ENCODE measurements around the gene GOLT1B. TPM values are rescaled to one million over a fixed set of nuclear protein-coding genes. Genes with fewer than 3 reads are reported as not detected.

GOLT1B gene
- polyA plus RNA-seq, 1 experiment, result 78.0 TPM

GRCh38 chr12:21516281-21516680 lies 14.7 kb downstream of the GOLT1B start:
- DNase-seq (ENCODE audit: low read depth, low spot score), result no peak
- Histone ChIP-seq H3K9me3 (ENCODE audit: control insufficient read depth, insufficient read depth, low read length) (no peaks in the 10 kb centered on the region), H3K4me3 (ENCODE audit: low read depth, low read length) (no peak overlapping the region), H3K27me3 (ENCODE audit: control insufficient read depth, insufficient read depth, low read length) (no peaks in the 10 kb centered on the region), H3K27ac (ENCODE audit: low read depth, low read length) (no peak overlapping the region)
- no peak for TF ChIP-seq CTCF (IDR thresholded peaks at IDR 0.05; ENCODE audit: low read depth, low read length)
- ChIA-PET POLR2A (no interaction called here), CTCF (interaction anchor here (0.6 kb wide), 1 partner anchor 1478 kb away, joined by 3 read pairs; no protein-coding TSS in a partner anchor)

- Histone ChIP-seq H3K4me3 (ENCODE audit: low read depth, low read length) (no peak overlapping the region), H3K9me3 (ENCODE audit: control insufficient read depth, insufficient read depth, low read length) (no peaks in the 10 kb centered on the region), H3K27me3 (ENCODE audit: control insufficient read depth, insufficient read depth, low read length) (no peaks in the 10 kb centered on the region), H3K27ac (ENCODE audit: low read depth, low read length) (no peak overlapping the region)
- no peak for DNase-seq (ENCODE audit: low read depth, low spot score)
- ChIA-PET POLR2A (no interaction called here), CTCF (no interaction called here)
- TF ChIP-seq CTCF (IDR thresholded peaks at IDR 0.05; ENCODE audit: low read depth, low read length), result no peak
Observed at GRCh38 chr12:21518451-21518850, 16.9 kb downstream of the GOLT1B start.

GRCh38 chr12:21521541-21521940 lies 20.0 kb downstream of the GOLT1B start:
- Histone ChIP-seq H3K27me3 (ENCODE audit: control insufficient read depth, insufficient read depth, low read length) (no peaks in the 10 kb centered on the region), H3K4me3 (ENCODE audit: low read depth, low read length) (no peak overlapping the region), H3K9me3 (ENCODE audit: control insufficient read depth, insufficient read depth, low read length) (no peaks in the 10 kb centered on the region), H3K27ac (ENCODE audit: low read depth, low read length) (no peak overlapping the region)
- DNase-seq (ENCODE audit: low read depth, low spot score), result no peak
- ChIA-PET POLR2A (no interaction called here), CTCF (no interaction called here)
- no peak for TF ChIP-seq CTCF (IDR thresholded peaks at IDR 0.05; ENCODE audit: low read depth, low read length)

GRCh38 chr12:21523148-21523547 lies 21.6 kb downstream of the GOLT1B start:
- Histone ChIP-seq H3K27ac (ENCODE audit: low read depth, low read length) (no peak overlapping the region), H3K9me3 (ENCODE audit: control insufficient read depth, insufficient read depth, low read length) (no peaks in the 10 kb centered on the region), H3K4me3 (ENCODE audit: low read depth, low read length) (no peak overlapping the region), H3K27me3 (ENCODE audit: control insufficient read depth, insufficient read depth, low read length) (no peaks in the 10 kb centered on the region)
- ChIA-PET CTCF (no interaction called here), POLR2A (no interaction called here)
- no peak for TF ChIP-seq CTCF (IDR thresholded peaks at IDR 0.05; ENCODE audit: low read depth, low read length)
- DNase-seq (ENCODE audit: low read depth, low spot score), result no peak

GRCh38 chr12:21526053-21526452 lies 24.5 kb downstream of the GOLT1B start, which contains the start of gene SPX:
Gene SPX (plus strand): TSS chr12:21526296. CDS start chr12:21526473, 177 bp downstream.
- Histone ChIP-seq H3K27me3 (ENCODE audit: control insufficient read depth, insufficient read depth, low read length) (peaks cover 3% of the 10 kb centered on the region), H3K4me3 (ENCODE audit: low read depth, low read length) (no peak within 1 kb of the TSS; the same call in 1 of the 2 replicates), H3K27ac (ENCODE audit: low read depth, low read length) (no peak within 1 kb of the TSS), H3K9me3 (ENCODE audit: control insufficient read depth, insufficient read depth, low read length) (no peaks in the 10 kb centered on the region)
- DNase-seq (ENCODE audit: low read depth, low spot score), result no peak
- POLR2A ChIA-PET, result no interaction called here
- CTCF ChIA-PET, result no interaction called here
- no peak for TF ChIP-seq CTCF (IDR thresholded peaks at IDR 0.05; ENCODE audit: low read depth, low read length)
